Mammary epithelial cell (primary cell): ENCODE results near the gene RBP5.

Source experiments
- CTCF ChIP-seq, 2 donors: IDR thresholded peaks in 1 of 2; conservative IDR thresholded peaks in 1 of 2; 2 replicates each; pipeline ENCODE4 v1.5.1; 2011 to 2012; ENCODE audit warnings: inconsistent platforms in 2 of 2, low read length in 2 of 2, mild to moderate bottlenecking in 2 of 2, control low read depth in 1 of 2, low read depth in 1 of 2; ENCODE audit not compliant: insufficient read depth in 1 of 2; ENCODE audit errors: extremely low read depth in 1 of 2
- EZH2 ChIP-seq: IDR thresholded peaks from 2 replicates; pipeline ENCODE4 v1.6.1; 2012; ENCODE audit warnings: low read length, inconsistent platforms, borderline replicate concordance

DNA sequence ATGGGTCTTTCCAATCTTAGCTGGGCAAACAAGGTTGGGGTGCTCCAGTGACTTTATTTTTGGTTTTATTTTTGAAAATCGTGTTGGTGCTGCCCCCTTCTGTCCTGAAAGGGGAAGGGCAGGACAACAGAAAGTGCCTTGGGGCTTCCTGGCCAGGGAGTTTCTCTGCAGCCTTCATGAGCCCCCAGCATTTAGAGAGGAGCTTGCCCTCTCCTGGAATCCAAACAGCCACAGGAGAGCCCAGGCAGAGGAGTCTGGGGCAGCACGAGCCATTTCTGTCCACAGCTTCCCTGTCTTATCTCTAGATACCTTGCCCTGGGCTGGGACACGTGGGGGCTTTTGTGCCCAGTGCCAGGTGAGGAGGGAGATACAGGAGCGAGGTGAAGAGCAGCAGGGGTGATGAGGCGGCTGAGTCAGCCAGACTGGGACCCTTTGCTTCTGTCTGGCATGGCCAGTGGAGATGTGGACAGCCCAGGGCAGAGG is 15.3 kb downstream of the RBP5 start:
- no peak for TF ChIP-seq EZH2
- peak; percentile 75 to 79 for TF ChIP-seq CTCF (conservative IDR thresholded peaks at IDR 0.05 in 1 of 2, IDR thresholded peaks at IDR 0.05 in 1 of 2; ENCODE audit: extremely low read depth in 1 of 2, insufficient read depth in 1 of 2, low read depth in 1 of 2, low read length in 2 of 2)
